ENCODE measurements around the gene PTPN7.

DNA sequence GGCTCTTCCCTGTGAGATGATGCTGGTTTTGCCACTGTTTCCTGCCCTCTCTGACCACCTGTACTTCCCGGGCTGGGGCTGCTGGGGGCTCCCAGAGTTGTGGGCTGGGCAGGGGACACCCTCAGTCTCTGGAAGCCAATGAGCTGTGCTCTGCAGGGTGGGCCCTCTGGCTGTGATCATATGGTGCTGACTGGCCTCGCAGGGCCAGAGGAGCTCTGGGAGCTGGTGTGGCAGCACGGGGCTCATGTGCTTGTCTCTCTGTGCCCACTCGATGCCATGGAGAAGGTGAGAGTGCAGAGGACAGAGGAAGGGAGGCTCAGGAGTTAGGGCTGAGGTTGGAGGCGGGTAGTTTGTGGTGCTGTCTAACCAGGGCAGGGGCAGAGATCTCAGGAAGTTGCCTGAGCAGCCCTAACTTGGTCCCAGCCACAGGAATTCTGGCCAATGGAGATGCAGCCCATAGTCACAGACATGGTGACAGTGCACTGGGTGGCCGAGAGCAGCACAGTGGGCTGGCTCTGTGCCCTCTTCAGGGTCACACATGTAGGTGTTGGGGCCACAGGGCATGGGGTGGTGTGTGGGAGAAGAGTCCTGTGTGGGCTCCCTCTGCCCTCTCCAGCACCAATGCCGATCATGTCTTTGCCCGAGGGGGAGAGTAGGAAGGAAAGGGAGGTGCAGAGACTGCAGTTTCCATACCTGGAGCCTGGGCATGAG, 27.4 kb upstream of the PTPN7 start:
- TF ChIP-seq, protein P1, sequence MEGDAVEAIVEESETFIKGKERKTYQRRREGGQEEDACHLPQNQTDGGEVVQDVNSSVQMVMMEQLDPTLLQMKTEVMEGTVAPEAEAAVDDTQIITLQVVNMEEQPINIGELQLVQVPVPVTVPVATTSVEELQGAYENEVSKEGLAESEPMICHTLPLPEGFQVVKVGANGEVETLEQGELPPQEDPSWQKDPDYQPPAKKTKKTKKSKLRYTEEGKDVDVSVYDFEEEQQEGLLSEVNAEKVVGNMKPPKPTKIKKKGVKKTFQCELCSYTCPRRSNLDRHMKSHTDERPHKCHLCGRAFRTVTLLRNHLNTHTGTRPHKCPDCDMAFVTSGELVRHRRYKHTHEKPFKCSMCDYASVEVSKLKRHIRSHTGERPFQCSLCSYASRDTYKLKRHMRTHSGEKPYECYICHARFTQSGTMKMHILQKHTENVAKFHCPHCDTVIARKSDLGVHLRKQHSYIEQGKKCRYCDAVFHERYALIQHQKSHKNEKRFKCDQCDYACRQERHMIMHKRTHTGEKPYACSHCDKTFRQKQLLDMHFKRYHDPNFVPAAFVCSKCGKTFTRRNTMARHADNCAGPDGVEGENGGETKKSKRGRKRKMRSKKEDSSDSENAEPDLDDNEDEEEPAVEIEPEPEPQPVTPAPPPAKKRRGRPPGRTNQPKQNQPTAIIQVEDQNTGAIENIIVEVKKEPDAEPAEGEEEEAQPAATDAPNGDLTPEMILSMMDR (IDR thresholded peaks at IDR 0.05), result no peak
- TF ChIP-seq POLR2A (IDR thresholded peaks at IDR 0.05) (no peak), POLR2AphosphoS5 (IDR thresholded peaks at IDR 0.05; ENCODE audit: insufficient read depth in 1 of 2, low read depth in 1 of 2) (no peak)
